ENCODE measurements around the gene PAFAH1B2. TPM values are rescaled to one million over a fixed set of nuclear protein-coding genes. Genes with fewer than 3 reads are reported as not detected.

Gene PAFAH1B2
- total and polyA plus RNA-seq, 2 of the 8 experiments (the other 6 are each of a cell fraction or from before 2014, with no cell fraction given): 38.2 to 161 TPM

- H3K23ac ChIP-seq (ENCODE audit: insufficient read length): no peak overlapping the region
- no peak overlapping the region for H3K4me3 ChIP-seq (ENCODE audit: extremely low read depth in 1 of 4, insufficient read depth in 2 of 4, low read depth in 3 of 4, low read length in 4 of 4)
- H2AFZ ChIP-seq (ENCODE audit: low read length): no peak overlapping the region
- no peak overlapping the region for H2BK5ac ChIP-seq (ENCODE audit: low read depth, low read length)
- WGBS, 2 experiments (ENCODE audit: extremely low coverage in 1 of 2, insufficient coverage in 1 of 2, insufficient read length in 1 of 2, insufficient replicate concordance in 2 of 2, low coverage in 1 of 2, low lambda C conversion rate in 2 of 2, missing lambda C conversion rate in 1 of 2): 85% methylated on average over 2 of the region's 2 CpGs; no CpG with 5 or more reads in 1 of the 2 experiments
- ChIA-PET POLR2A (ENCODE audit: partially characterized antibody) (interaction anchor here (1.6 to 5.4 kb wide), 3 partner anchors 11 to 15 kb away, joined by 3 to 35 read pairs (median 25); no protein-coding TSS in a partner anchor), CTCF (ENCODE audit: partially characterized antibody) (no interaction called here)
- no peak overlapping the region for H3K56ac ChIP-seq (replicated peaks; ENCODE audit: insufficient read length, low read depth, low read length)
- H4K91ac ChIP-seq (replicated peaks; ENCODE audit: insufficient read length, low read length): no peak overlapping the region
- H3K23me2 ChIP-seq (ENCODE audit: low read depth, low read length): no peaks in the 10 kb centered on the region
- no peak overlapping the region for H3K14ac ChIP-seq (ENCODE audit: insufficient read length)
- H3K9me3 ChIP-seq (ENCODE audit: insufficient read depth in 2 of 2, low read depth in 1 of 2, low read length in 1 of 2): no peaks in the 10 kb centered on the region
- no peaks in the 10 kb centered on the region for H3K27me3 ChIP-seq (replicated peaks in 1 of 4; ENCODE audit: control insufficient read depth in 3 of 4, extremely low read depth in 1 of 4, insufficient read depth in 3 of 4, low read length in 3 of 4)
- no peak overlapping the region for H2BK12ac ChIP-seq (ENCODE audit: low read depth, low read length)
- peaks cover 9 to 10% of the 10 kb centered on the region in 2 experiments for H4K20me1 ChIP-seq (replicated peaks in 1 of 2; ENCODE audit: control insufficient read depth in 1 of 2, insufficient read depth in 2 of 2, low read length in 2 of 2)
- FAIRE-seq (no peak), DNase-seq (ENCODE audit: low read depth in 1 of 2, low spot score in 2 of 2) (no peak)
- H3K79me2 ChIP-seq (ENCODE audit: control insufficient read depth in 1 of 2, insufficient read depth in 2 of 2, low read length in 2 of 2): peaks cover 2 to 66% of the 10 kb centered on the region in 2 experiments
- no peak overlapping the region for H3K27ac ChIP-seq (ENCODE audit: low read depth, low read length)
- H3K4me1 ChIP-seq (replicated peaks in 1 of 4; ENCODE audit: control insufficient read depth in 3 of 4, insufficient read depth in 4 of 4, low read length in 3 of 4): no peaks in the 10 kb centered on the region
- peaks cover 6% of the 10 kb centered on the region for H3K79me1 ChIP-seq (ENCODE audit: low read depth, low read length)
- H2BK120ac ChIP-seq (replicated peaks; ENCODE audit: low read depth, low read length): no peak overlapping the region
- peaks cover 16 to 74% (median 36%) of the 10 kb centered on the region in 4 experiments for H3K36me3 ChIP-seq (ENCODE audit: control insufficient read depth in 2 of 4, insufficient read depth in 4 of 4, low read length in 3 of 4)
- H2BK20ac ChIP-seq (ENCODE audit: low read length): no peak overlapping the region
- TF ChIP-seq SAP30 (IDR thresholded peaks at IDR 0.05; ENCODE audit: insufficient read depth, insufficient replicate concordance, low read length) (no peak), RAD21 (IDR thresholded peaks at IDR 0.05 in 1 of 2, conservative IDR thresholded peaks at IDR 0.05 in 1 of 2; ENCODE audit: low read depth in 2 of 2, low read length in 2 of 2) (no peak), PHF8 (conservative IDR thresholded peaks at IDR 0.05; ENCODE audit: low read depth, low read length) (no peak), EZH2 (IDR thresholded peaks at IDR 0.05; ENCODE audit: low read depth, low read length, severe bottlenecking) (no peak), BCL11A (IDR thresholded peaks at IDR 0.05; ENCODE audit: low read depth in 2 of 2, low read length in 2 of 2) (no peak)
- H2BK15ac ChIP-seq (ENCODE audit: low read length): no peak overlapping the region
- no peak overlapping the region for H4K8ac ChIP-seq (ENCODE audit: extremely low read depth, insufficient read depth, low read length)
- no peak overlapping the region for H2AK5ac ChIP-seq (ENCODE audit: low read depth, low read length)
- H3K4me2 ChIP-seq (ENCODE audit: insufficient read depth in 1 of 2, low read depth in 2 of 2, low read length in 2 of 2): no peak overlapping the region
- no peak overlapping the region for H3K4ac ChIP-seq (replicated peaks; ENCODE audit: insufficient read length, low read depth, low read length)
- no peak overlapping the region for H4K5ac ChIP-seq (ENCODE audit: insufficient read length, low read depth, low read length)
- no peak overlapping the region for H3K18ac ChIP-seq (ENCODE audit: extremely low read depth, low read length)
- no peak overlapping the region for H3K9ac ChIP-seq (replicated peaks in 1 of 4; ENCODE audit: extremely low read depth in 1 of 4, low read depth in 3 of 4, low read length in 3 of 4)
These were observed 15.8 kb downstream of the PAFAH1B2 start for GRCh38 chr11:117159892-117160291.

Data from H1 (cell line).